Measurements from ENCODE around the gene HSPA12A.

DNA sequence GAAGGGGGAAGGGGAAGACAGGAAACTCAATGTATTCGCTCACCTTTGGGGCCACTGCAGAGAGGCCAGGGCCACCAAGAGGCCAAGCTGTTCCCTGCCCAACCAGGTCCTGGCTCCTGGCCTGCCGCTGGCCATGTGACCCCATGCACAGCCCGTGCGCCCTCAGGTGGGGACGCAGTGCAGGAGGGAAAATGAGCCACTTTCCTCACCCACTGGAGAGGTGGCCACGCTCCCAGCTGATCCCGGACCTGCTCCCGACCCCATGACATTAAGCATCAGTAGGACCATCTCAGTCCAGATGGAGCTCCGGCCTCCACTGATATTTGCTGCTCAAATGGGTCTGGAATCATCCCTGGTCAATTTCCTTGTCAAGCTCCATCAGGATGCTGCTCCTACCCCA, 40.2 kb downstream of the HSPA12A start:
- TF ChIP-seq, protein P1, sequence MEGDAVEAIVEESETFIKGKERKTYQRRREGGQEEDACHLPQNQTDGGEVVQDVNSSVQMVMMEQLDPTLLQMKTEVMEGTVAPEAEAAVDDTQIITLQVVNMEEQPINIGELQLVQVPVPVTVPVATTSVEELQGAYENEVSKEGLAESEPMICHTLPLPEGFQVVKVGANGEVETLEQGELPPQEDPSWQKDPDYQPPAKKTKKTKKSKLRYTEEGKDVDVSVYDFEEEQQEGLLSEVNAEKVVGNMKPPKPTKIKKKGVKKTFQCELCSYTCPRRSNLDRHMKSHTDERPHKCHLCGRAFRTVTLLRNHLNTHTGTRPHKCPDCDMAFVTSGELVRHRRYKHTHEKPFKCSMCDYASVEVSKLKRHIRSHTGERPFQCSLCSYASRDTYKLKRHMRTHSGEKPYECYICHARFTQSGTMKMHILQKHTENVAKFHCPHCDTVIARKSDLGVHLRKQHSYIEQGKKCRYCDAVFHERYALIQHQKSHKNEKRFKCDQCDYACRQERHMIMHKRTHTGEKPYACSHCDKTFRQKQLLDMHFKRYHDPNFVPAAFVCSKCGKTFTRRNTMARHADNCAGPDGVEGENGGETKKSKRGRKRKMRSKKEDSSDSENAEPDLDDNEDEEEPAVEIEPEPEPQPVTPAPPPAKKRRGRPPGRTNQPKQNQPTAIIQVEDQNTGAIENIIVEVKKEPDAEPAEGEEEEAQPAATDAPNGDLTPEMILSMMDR (IDR thresholded peaks at IDR 0.05 in 2 of 3, conservative IDR thresholded peaks at IDR 0.05 in 1 of 3; ENCODE audit: insufficient read depth in 2 of 3, low read depth in 1 of 3, low read length in 3 of 3): no peak
- TF ChIP-seq, protein P2, sequence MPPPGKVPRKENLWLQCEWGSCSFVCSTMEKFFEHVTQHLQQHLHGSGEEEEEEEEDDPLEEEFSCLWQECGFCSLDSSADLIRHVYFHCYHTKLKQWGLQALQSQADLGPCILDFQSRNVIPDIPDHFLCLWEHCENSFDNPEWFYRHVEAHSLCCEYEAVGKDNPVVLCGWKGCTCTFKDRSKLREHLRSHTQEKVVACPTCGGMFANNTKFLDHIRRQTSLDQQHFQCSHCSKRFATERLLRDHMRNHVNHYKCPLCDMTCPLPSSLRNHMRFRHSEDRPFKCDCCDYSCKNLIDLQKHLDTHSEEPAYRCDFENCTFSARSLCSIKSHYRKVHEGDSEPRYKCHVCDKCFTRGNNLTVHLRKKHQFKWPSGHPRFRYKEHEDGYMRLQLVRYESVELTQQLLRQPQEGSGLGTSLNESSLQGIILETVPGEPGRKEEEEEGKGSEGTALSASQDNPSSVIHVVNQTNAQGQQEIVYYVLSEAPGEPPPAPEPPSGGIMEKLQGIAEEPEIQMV (tag; conservative IDR thresholded peaks at IDR 0.05; ENCODE audit: low read depth): no peak
- TF ChIP-seq, protein P3, sequence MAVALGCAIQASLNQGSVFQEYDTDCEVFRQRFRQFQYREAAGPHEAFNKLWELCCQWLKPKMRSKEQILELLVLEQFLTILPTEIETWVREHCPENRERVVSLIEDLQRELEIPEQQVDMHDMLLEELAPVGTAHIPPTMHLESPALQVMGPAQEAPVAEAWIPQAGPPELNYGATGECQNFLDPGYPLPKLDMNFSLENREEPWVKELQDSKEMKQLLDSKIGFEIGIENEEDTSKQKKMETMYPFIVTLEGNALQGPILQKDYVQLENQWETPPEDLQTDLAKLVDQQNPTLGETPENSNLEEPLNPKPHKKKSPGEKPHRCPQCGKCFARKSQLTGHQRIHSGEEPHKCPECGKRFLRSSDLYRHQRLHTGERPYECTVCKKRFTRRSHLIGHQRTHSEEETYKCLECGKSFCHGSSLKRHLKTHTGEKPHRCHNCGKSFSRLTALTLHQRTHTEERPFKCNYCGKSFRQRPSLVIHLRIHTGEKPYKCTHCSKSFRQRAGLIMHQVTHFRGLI (CRISPR knock-in tag; IDR thresholded peaks at IDR 0.05): no peak
- no peak for TF ChIP-seq ZNF121 (CRISPR knock-in tag; conservative IDR thresholded peaks at IDR 0.05)
- TF ChIP-seq JUND (IDR thresholded peaks at IDR 0.05; ENCODE audit: borderline replicate concordance, low read depth, low read length): no peak
- no peak for TF ChIP-seq JUND (tag; IDR thresholded peaks at IDR 0.05; ENCODE audit: borderline replicate concordance, low read depth, low read length)
- TF ChIP-seq, protein P4, sequence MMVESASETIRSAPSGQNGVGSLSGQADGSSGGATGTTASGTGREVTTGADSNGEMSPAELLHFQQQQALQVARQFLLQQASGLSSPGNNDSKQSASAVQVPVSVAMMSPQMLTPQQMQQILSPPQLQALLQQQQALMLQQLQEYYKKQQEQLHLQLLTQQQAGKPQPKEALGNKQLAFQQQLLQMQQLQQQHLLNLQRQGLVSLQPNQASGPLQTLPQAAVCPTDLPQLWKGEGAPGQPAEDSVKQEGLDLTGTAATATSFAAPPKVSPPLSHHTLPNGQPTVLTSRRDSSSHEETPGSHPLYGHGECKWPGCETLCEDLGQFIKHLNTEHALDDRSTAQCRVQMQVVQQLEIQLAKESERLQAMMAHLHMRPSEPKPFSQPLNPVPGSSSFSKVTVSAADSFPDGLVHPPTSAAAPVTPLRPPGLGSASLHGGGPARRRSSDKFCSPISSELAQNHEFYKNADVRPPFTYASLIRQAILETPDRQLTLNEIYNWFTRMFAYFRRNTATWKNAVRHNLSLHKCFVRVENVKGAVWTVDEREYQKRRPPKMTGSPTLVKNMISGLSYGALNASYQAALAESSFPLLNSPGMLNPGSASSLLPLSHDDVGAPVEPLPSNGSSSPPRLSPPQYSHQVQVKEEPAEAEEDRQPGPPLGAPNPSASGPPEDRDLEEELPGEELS (CRISPR knock-in tag; IDR thresholded peaks at IDR 0.05; ENCODE audit: borderline replicate concordance): no peak
- TF ChIP-seq, protein P5, sequence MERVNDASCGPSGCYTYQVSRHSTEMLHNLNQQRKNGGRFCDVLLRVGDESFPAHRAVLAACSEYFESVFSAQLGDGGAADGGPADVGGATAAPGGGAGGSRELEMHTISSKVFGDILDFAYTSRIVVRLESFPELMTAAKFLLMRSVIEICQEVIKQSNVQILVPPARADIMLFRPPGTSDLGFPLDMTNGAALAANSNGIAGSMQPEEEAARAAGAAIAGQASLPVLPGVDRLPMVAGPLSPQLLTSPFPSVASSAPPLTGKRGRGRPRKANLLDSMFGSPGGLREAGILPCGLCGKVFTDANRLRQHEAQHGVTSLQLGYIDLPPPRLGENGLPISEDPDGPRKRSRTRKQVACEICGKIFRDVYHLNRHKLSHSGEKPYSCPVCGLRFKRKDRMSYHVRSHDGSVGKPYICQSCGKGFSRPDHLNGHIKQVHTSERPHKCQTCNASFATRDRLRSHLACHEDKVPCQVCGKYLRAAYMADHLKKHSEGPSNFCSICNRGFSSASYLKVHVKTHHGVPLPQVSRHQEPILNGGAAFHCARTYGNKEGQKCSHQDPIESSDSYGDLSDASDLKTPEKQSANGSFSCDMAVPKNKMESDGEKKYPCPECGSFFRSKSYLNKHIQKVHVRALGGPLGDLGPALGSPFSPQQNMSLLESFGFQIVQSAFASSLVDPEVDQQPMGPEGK (CRISPR knock-in tag; IDR thresholded peaks at IDR 0.05; ENCODE audit: borderline replicate concordance): no peak
- TF ChIP-seq IRF2 (CRISPR knock-in tag; IDR thresholded peaks at IDR 0.05): no peak
- no peak for TF ChIP-seq MXI1 (IDR thresholded peaks at IDR 0.05; ENCODE audit: low read depth, low read length)
- TF ChIP-seq ZNF717 (CRISPR knock-in tag; IDR thresholded peaks at IDR 0.05): no peak
- TF ChIP-seq ZBTB17 (CRISPR knock-in tag; IDR thresholded peaks at IDR 0.05): no peak
- no peak for TF ChIP-seq ZNF217 (CRISPR knock-in tag; IDR thresholded peaks at IDR 0.05)
- TF ChIP-seq NRF1 (conservative IDR thresholded peaks at IDR 0.05 in 1 of 2, IDR thresholded peaks at IDR 0.05 in 1 of 2): no peak
- TF ChIP-seq, protein P6, sequence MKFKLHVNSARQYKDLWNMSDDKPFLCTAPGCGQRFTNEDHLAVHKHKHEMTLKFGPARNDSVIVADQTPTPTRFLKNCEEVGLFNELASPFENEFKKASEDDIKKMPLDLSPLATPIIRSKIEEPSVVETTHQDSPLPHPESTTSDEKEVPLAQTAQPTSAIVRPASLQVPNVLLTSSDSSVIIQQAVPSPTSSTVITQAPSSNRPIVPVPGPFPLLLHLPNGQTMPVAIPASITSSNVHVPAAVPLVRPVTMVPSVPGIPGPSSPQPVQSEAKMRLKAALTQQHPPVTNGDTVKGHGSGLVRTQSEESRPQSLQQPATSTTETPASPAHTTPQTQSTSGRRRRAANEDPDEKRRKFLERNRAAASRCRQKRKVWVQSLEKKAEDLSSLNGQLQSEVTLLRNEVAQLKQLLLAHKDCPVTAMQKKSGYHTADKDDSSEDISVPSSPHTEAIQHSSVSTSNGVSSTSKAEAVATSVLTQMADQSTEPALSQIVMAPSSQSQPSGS (CRISPR knock-in tag; IDR thresholded peaks at IDR 0.05): no peak

Data from K562 (cell line).